Activated naive CD4-positive, alpha-beta T cell treated with Interleukin-2 at 50 U/mL for 16 hours (primary cell): ENCODE results near the gene HOXD12.

Experiments
- DNase-seq: peaks from one replicate; pipeline ENCODE4 v3.0.0-alpha.2; 2020

Gene HOXD12

DNA sequence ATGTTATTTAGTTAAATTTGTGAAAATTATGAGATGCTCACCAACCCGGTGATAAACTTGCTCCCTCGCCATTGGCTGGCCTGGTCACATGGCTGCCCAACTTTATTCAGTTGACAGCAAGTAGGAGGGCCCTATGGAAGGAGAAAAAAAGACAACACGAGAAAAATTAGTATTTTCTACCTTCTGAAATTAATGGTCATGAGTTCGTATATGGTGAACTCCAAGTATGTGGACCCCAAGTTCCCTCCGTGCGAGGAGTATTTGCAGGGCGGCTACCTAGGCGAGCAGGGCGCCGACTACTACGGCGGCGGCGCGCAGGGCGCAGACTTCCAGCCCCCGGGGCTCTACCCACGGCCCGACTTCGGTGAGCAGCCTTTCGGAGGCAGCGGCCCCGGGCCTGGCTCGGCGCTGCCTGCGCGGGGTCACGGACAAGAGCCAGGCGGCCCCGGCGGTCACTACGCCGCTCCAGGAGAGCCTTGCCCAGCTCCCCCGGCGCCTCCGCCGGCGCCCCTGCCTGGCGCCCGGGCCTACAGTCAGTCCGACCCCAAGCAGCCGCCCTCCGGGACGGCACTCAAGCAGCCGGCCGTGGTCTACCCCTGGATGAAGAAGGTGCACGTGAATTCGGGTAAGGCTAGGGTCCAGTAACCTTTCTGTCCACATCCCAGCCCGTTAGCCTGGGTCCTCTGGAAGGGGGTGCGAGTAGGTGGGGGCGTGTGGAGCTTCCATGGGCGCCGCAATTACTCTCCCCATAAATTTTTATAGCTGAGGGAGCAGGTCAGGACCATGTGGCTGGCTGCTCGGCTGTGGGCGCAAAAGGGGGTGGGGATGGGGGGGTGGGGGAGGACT lies 52.1 kb downstream of the HOXD12 start, which contains the start of gene HOXD4:
TSS of gene HOXD4 (plus strand) at position 109 of the 846 bp plus-strand sequence. CDS start at position 193, 84 bp downstream.
- no peak for DNase-seq
